ENCODE results near the gene RSU1.
"Not testable (repeated sequence)": the region's sequence is repeated elsewhere in the genome, so short reads cannot be mapped to it uniquely, and the experiment has no call there.

RSU1 gene

DNA sequence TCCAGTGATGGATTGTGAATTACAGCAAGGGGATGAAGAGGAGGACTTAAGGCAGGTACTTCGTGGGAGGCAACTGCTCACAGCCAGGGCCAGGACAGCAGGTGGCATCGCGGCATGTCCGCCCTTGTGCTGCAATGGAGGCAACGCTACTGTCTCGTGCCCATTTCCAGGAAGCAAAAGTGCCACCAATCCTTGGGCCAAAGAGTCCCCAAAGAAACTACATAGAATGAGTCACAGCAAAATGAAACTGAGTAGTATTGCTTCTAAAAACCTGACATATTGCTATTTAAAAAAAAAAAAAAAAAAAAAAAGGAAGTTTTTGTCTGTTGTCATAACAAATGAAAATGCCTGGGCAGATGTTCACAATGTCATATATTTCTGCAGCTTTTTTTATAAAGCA is 46.6 kb downstream of the RSU1 start:
- Histone ChIP-seq H3K4me3 (no peak overlapping the region), H3K9ac (no peak overlapping the region), H3K4me1 (peaks cover 4% of the 10 kb centered on the region), H4K20me1 (no peaks in the 10 kb centered on the region), H3K36me3 (no peaks in the 10 kb centered on the region), H3K4me2 (no peak overlapping the region), H3K27me3 (no peaks in the 10 kb centered on the region), H3K27ac (no peak overlapping the region), H3K9me3 (no peaks in the 10 kb centered on the region)
- TF ChIP-seq Cebpa-rat (IDR thresholded peaks at IDR 0.05): no peak

DNA sequence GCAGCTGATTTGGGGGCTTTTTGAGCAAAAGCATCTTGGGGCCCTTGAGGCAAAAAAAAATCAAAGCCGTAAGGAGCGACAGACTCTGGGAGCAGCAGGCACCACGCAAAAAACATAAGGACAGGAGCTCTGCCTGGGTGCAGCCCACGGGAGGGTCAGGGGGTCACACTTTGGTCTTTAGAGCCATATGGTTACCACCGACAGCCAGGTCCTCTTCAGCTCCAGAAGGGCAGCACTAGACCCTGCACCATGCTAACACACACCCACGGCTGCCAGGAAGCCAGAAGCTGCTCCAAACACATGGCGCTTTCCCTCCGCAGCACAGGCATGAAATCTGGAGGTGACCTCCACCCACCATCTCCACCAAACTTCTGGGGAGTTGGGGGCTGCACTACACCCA is 47.1 kb downstream of the RSU1 start:
- no peak overlapping the region for H3K4me2 ChIP-seq
- H4K20me1 ChIP-seq: no peaks in the 10 kb centered on the region

DNA sequence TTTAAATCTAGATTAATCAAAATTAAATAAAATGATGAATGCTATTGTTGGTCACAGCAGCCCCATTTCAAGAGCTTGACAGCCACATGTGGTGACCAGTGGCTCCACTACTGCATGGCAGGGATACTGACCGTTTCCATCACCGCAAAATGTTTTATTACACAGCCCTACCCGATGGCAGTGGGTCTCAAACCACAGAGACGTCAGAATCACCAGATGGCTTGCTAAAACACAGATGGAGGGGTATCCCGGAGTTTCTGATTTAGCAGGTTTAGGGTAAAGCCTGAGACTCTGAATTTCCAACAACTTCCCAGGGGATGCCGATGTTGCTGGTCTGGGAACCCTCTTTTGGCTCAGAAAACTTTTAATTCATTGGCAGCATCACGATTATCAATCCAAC is 47.9 kb downstream of the RSU1 start:
- Histone ChIP-seq H4K20me1 (no peaks in the 10 kb centered on the region), H3K36me3 (no peaks in the 10 kb centered on the region), H3K4me2 (no peak overlapping the region), H3K9me3 (no peaks in the 10 kb centered on the region), H3K4me3 (no peak overlapping the region), H3K4me1 (peaks cover 8% of the 10 kb centered on the region), H3K27ac (no peak overlapping the region), H3K27me3 (no peaks in the 10 kb centered on the region), H3K9ac (no peak overlapping the region)
- TF ChIP-seq Cebpa-rat (IDR thresholded peaks at IDR 0.05): no peak

More for the DNA sequence above, 47.1 kb downstream of the RSU1 start:
- Histone ChIP-seq H3K9ac (no peak overlapping the region), H3K4me3 (no peak overlapping the region), H3K27ac (no peak overlapping the region), H3K4me1 (peaks cover 8% of the 10 kb centered on the region), H3K9me3 (no peaks in the 10 kb centered on the region), H3K36me3 (no peaks in the 10 kb centered on the region), H3K27me3 (no peaks in the 10 kb centered on the region)
- no peak for TF ChIP-seq Cebpa-rat (IDR thresholded peaks at IDR 0.05)

DNA sequence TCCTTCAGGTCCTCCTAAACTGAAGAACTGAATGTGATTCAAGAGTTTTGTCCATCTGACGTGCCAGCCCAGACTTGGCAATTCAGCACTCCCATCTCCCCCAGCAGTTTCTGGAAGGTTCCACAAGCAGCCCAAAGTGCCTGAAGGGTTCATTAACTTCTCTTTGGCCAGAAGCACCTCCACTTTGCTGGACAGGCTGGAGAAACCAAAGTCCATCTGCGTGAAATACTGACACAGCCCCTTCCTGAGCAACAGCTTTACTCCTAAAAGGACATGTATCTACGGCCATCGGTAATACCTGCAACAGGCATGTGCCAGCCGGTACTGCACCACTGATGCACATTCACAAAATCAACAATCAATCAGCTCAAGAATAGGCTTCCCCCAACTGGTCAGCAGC is 48.5 kb downstream of the RSU1 start:
- Histone ChIP-seq H3K27ac (no peak overlapping the region), H3K4me2 (no peak overlapping the region), H3K4me3 (no peak overlapping the region), H3K27me3 (no peaks in the 10 kb centered on the region), H3K9ac (no peak overlapping the region), H4K20me1 (no peaks in the 10 kb centered on the region), H3K9me3 (no peaks in the 10 kb centered on the region), H3K36me3 (peaks cover under 1% of the 10 kb centered on the region; the same call in 1 of the 2 replicates), H3K4me1 (peaks cover 8% of the 10 kb centered on the region)
- no peak for TF ChIP-seq Cebpa-rat (IDR thresholded peaks at IDR 0.05)

DNA sequence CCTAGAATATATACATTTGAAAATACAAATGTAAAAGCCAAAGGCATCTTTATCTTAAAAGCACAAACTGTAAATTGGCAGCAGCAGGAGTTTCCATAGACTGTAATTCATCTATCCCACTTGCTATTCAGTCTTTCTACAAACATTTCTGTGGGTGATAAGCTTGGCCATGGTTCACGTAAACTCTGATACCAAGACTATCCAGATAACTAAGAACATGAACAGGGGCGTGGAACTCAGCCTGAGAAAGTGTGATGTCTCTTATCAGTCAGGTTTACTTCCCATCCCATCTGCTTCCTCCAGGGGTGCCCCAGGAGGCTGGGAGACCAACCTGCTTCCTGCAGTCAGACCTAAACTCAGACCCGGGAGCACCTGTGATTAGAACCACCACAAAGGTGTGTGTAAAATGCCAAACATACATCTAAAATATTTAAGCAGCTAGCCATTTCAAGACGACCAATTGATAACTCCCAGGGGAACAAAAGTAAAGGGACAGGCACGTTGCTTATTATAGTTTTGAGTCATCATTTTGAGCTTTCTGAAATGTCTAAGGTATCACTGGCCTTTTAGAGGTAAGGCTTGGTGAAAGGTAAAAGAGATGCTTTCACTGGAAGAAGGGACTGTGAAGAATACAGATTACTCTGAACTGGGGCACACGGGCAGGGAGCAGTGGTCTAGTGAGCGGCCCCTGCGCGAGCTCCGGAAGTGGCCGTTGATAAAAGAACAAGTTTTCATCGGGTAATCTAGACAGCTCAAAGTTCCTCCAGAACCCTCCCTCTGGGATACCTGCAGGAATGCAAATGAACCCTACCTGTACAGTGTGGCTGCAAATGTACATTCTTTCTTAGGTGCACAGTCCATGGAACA is 51.5 kb downstream of the RSU1 start:
- TF ChIP-seq Cebpa-rat (IDR thresholded peaks at IDR 0.05): no peak
- H3K9me3 ChIP-seq: no peaks in the 10 kb centered on the region
- H3K4me2 ChIP-seq: no peak overlapping the region
- peaks cover 16% of the 10 kb centered on the region for H3K4me1 ChIP-seq
- no peak overlapping the region for H3K4me3 ChIP-seq
- H3K36me3 ChIP-seq: peaks cover 24% of the 10 kb centered on the region
- H3K9ac ChIP-seq: no peak overlapping the region
- H3K27ac ChIP-seq: no peak overlapping the region
- no peaks in the 10 kb centered on the region for H4K20me1 ChIP-seq
- no peaks in the 10 kb centered on the region for H3K27me3 ChIP-seq

DNA sequence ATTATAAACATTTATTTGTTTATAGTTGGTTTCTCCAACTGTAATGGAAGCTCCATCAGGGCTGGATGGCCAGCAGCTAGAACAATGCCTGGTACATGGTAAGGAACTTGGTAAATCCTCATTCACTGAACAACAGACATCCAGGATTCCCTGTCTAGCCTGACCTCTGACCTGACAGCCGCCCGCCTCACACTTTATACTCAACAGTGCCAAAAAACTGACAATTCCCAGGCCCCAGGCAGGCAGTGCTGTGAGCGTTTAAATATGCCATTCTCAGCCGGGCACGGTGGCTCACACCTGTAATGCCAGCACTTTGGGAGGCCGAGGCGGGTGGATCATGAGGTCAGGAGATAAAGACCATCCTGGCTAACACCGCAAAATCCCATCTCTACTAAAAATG is 55.9 kb downstream of the RSU1 start:
- peaks cover 18% of the 10 kb centered on the region for H3K4me1 ChIP-seq
- H4K20me1 ChIP-seq: no peaks in the 10 kb centered on the region
- H3K27ac ChIP-seq: no peak overlapping the region
- no peaks in the 10 kb centered on the region for H3K9me3 ChIP-seq
- H3K9ac ChIP-seq: no peak overlapping the region
- no peaks in the 10 kb centered on the region for H3K27me3 ChIP-seq
- H3K36me3 ChIP-seq: peaks cover 51% of the 10 kb centered on the region
- no peak overlapping the region for H3K4me3 ChIP-seq
- no peak for TF ChIP-seq Cebpa-rat (IDR thresholded peaks at IDR 0.05)
- peak overlapping the region; percentile 27; the same call in 1 of the 2 replicates for H3K4me2 ChIP-seq

DNA sequence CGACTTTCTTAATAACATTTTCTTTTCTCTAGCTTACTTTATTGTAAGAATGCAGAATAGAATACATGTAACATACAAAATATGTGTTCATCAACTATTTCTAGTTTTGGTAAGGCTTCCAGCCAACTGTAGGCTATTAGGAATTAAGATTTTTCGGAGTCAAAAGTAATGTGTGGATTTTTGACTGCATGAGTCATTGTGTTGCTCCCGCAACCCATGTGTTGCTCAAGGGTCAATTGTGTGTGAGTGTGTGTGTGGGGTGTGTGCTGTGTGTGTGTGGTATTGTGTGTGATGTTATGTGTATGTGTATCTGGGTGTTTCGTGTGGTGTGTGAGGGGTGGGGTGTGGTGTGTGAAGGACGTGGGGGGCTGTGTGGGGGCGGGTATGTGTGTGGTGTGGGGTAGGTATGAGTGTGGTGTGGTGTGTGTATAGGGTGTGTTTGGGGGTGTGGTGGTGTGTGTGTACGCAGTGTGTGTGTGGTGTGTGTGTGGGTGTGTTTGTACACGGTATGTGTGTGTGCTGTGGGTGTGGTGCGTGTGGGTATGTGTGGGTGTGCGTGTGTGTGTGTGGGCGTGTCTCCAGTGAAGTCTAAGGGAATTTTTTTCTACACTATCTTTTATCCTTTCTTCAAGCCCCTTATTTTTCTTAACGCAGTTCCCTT is 60.5 kb downstream of the RSU1 start:
- no peaks in the 10 kb centered on the region for H3K9me3 ChIP-seq
- peaks cover 10% of the 10 kb centered on the region for H3K4me1 ChIP-seq
- no peak overlapping the region for H3K27ac ChIP-seq
- H3K36me3 ChIP-seq: peaks cover 48% of the 10 kb centered on the region
- H3K9ac ChIP-seq: no peak overlapping the region
- TF ChIP-seq Cebpa-rat (IDR thresholded peaks at IDR 0.05): no peak
- no peaks in the 10 kb centered on the region for H3K27me3 ChIP-seq
- H3K4me2 ChIP-seq: no peak overlapping the region
- H4K20me1 ChIP-seq: no peaks in the 10 kb centered on the region
- H3K4me3 ChIP-seq: no peak overlapping the region

DNA sequence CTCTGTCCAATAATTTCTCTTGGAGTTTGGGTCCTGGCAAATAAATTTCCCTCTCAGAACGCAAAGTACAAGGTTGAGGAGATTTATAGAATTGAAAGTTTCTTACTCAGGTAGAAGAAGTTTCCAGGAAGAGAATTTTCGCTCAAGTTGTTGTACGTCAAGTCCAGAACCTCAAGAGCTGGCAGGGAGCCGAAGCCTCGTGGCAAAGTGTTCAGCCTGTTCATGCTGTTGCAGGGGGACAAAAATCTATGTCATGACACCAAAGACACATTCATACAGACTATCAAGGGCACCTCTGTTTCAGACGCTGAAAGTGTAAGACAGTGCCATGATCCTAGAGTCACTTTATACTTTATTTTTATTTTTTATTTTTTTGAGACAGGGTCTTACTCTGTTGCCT is 62.5 kb downstream of the RSU1 start:
- H3K4me3 ChIP-seq: no peak overlapping the region
- H3K4me2 ChIP-seq: no peak overlapping the region
- no peak overlapping the region for H3K9ac ChIP-seq
- H3K36me3 ChIP-seq: peaks cover 50% of the 10 kb centered on the region
- H3K27ac ChIP-seq: no peak overlapping the region
- TF ChIP-seq Cebpa-rat (IDR thresholded peaks at IDR 0.05): no peak
- H3K27me3 ChIP-seq: no peaks in the 10 kb centered on the region
- H3K9me3 ChIP-seq: no peaks in the 10 kb centered on the region
- H4K20me1 ChIP-seq: no peaks in the 10 kb centered on the region
- H3K4me1 ChIP-seq: no peaks in the 10 kb centered on the region

DNA sequence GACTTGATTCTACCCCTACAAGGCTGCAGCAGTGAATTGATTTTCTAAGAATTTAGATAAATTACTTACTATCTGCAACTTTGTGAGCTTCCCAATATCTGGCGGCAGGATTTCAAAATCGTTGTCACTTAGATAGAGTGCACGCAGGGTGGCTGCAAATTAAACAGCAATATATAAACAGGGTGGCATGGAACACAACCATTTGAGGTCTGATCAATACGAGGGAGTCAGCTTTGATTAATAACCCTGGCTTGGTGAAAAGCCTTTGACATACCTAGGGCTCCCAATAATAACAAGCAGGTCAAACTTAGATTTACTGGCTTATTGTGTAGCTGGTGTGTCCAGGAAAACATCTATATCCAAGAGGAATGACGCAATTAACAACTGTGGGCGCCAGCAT is 64.4 kb downstream of the RSU1 start:
- not testable (repeated sequence) for H3K27ac ChIP-seq, H3K9me3 ChIP-seq, H3K4me3 ChIP-seq, H3K4me2 ChIP-seq, H3K4me1 ChIP-seq, H3K9ac ChIP-seq, H3K27me3 ChIP-seq, H4K20me1 ChIP-seq
- peaks cover 49% of the 10 kb centered on the region for H3K36me3 ChIP-seq

- H3K9me3 ChIP-seq: no peaks in the 10 kb centered on the region
Measured at GRCh38 chr10:16752099-16752498, 65.1 kb downstream of the RSU1 start.

More at GRCh38 chr10:16752099-16752498, 65.1 kb downstream of the RSU1 start:
- Histone ChIP-seq H3K36me3 (peaks cover 42% of the 10 kb centered on the region), H3K4me3 (no peak overlapping the region), H3K9ac (no peak overlapping the region), H3K4me1 (no peaks in the 10 kb centered on the region), H3K4me2 (no peak overlapping the region), H3K27ac (no peak overlapping the region), H4K20me1 (no peaks in the 10 kb centered on the region), H3K27me3 (no peaks in the 10 kb centered on the region)
- no peak for TF ChIP-seq Cebpa-rat (IDR thresholded peaks at IDR 0.05)

Measured in BLaER1 (cell line).